ENCODE measurements around the gene SH3BP2.
A peak's percentile ranks its signal among the peaks of the same experiment; 100 is the strongest.

SH3BP2 gene

GRCh38 chr4:2791518-2792395 lies 1.1 kb upstream of the SH3BP2 start:
- POLR2A ChIA-PET, result no interaction called here
- no peak for DNase-seq (ENCODE audit: low read depth, low spot score)
- CTCF ChIA-PET, result interaction anchor here (1.3 kb wide), 1 partner anchor 28 kb away, joined by 3 read pairs; no protein-coding TSS in a partner anchor
- TF ChIP-seq, protein P1, sequence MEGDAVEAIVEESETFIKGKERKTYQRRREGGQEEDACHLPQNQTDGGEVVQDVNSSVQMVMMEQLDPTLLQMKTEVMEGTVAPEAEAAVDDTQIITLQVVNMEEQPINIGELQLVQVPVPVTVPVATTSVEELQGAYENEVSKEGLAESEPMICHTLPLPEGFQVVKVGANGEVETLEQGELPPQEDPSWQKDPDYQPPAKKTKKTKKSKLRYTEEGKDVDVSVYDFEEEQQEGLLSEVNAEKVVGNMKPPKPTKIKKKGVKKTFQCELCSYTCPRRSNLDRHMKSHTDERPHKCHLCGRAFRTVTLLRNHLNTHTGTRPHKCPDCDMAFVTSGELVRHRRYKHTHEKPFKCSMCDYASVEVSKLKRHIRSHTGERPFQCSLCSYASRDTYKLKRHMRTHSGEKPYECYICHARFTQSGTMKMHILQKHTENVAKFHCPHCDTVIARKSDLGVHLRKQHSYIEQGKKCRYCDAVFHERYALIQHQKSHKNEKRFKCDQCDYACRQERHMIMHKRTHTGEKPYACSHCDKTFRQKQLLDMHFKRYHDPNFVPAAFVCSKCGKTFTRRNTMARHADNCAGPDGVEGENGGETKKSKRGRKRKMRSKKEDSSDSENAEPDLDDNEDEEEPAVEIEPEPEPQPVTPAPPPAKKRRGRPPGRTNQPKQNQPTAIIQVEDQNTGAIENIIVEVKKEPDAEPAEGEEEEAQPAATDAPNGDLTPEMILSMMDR (IDR thresholded peaks at IDR 0.05; ENCODE audit: insufficient read depth, low read length, missing control alignments), result no peak
- H3K4me3 ChIP-seq (ENCODE audit: low read depth, low read length), result no peak overlapping the region

DNA sequence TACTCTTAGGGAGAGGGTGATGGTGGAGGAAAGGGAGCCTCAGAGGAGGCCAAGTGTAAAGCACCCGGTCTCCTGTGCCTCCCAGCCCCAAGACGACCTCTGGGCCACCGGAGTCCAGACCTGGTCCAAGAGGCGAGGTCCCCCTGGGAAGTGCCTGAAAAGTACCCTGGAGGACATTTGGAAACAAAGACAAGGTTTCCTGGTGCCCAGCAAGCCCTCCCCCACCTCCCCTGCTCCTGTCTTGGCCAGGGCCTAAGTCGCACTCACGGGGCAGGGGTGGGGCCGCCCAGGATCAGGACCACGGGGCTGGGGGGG lies 532 bp upstream of the SH3BP2 start:
- no peak overlapping the region for H3K4me3 ChIP-seq (ENCODE audit: low read depth, low read length)
- no peak for DNase-seq (ENCODE audit: low read depth, low spot score)
- TF ChIP-seq, protein P1 (IDR thresholded peaks at IDR 0.05; ENCODE audit: insufficient read depth, low read length, missing control alignments), result no peak
- ChIA-PET POLR2A (no interaction called here), CTCF (interaction anchor here (1.3 kb wide), 1 partner anchor 29 kb away, joined by 3 read pairs; no protein-coding TSS in a partner anchor)

GRCh38 chr4:2793586-2794485 lies 951 bp downstream of the SH3BP2 start:
- peak overlapping the region; percentile 61 for H3K4me3 ChIP-seq (ENCODE audit: low read depth, low read length)
- POLR2A ChIA-PET, result interaction anchor here (0.6 kb wide), 1 partner anchor 97 kb away, joined by 6 read pairs; no protein-coding TSS in a partner anchor
- TF ChIP-seq, protein P1 (IDR thresholded peaks at IDR 0.05; ENCODE audit: insufficient read depth, low read length, missing control alignments), result no peak
- no peak for DNase-seq (ENCODE audit: low read depth, low spot score)
- CTCF ChIA-PET, result no interaction called here

DNA sequence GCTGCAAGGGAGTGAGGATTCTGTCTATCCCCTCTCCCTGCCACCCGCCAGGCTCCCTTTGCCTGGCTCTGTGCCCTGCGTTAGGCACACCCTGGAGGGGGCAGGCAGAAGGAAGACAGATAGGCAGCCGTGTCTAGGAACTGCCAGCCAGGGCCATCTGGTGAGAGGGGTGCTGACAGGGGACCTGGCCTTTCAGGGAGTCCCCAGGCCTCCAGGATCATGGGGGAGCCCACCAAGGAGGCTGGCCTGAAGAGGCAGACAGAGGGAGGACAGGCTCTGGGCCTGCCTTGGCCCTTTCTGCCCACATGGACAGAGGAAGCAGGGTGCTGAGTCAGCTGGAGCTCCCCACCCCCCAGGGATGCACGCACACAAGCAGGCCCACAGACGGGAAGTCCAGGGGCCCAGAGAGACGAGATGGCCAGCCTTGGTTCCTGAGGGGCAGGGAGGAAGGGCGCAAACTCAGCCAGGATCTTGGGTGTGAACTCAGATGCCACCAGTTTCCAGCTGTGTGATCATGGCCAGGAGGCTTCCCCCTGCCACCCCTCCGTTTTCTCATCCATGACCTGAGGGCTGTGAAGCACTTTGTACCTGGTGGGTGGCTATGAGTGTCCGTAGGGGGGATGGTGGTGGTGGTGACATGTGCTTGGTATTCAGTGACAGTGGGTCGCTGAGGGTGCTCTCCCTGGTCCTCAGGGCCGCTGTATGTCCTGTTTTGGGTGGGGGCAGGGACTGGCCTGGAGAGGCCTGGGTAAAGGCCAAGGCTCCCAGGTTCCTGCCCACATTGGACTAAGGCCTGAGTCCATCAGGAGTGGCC lies 1.8 kb downstream of the SH3BP2 start:
- DNase-seq (ENCODE audit: low read depth, low spot score), result no peak
- peak overlapping the region; percentile 61 for H3K4me3 ChIP-seq (ENCODE audit: low read depth, low read length)
- ChIA-PET CTCF (interaction anchor here (0.9 kb wide), 1 partner anchor 11 kb away, joined by 3 read pairs; no protein-coding TSS in a partner anchor), POLR2A (interaction anchor here (0.6 kb wide), 1 partner anchor 96 kb away, joined by 6 read pairs; no protein-coding TSS in a partner anchor)
- TF ChIP-seq, protein P1 (IDR thresholded peaks at IDR 0.05; ENCODE audit: insufficient read depth, low read length, missing control alignments), result no peak

DNA sequence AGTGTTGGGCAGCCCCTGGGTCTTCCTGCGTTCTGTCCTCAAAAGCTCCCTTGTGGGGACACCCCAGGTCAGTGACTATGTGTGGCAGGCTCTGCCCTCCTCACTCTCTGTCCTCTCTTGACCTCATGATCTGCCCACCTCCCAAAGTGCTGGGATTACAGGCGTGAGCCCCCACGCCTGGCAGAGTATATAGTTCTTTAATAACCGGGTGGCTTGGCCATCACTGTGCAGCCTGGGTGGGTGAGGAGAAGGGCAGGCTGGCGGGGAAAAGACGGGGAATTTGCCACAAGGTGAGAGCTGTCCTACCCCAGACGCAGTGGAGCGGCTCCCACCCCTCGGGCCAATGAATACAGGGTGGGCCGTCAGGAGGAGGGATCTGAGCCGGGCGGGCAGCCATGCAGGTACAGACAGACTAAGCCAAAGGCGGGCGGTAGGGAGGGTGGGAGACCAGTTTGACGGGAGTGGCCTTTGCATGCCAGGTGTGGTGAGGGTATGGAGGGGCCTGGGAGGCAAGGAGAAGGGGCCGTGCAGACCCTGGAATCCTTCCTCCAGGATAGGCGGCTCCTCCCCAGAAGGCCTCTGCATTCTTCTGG lies 2.5 kb downstream of the SH3BP2 start:
- no peak overlapping the region for H3K4me3 ChIP-seq (ENCODE audit: low read depth, low read length)
- CTCF ChIA-PET, result interaction anchor here (0.9 kb wide), 1 partner anchor 12 kb away, joined by 3 read pairs; no protein-coding TSS in a partner anchor
- no peak for DNase-seq (ENCODE audit: low read depth, low spot score)
- POLR2A ChIA-PET, result no interaction called here
- TF ChIP-seq, protein P1 (IDR thresholded peaks at IDR 0.05; ENCODE audit: insufficient read depth, low read length, missing control alignments), result no peak

Measured in AG04449 (cell line).